IMR-90 (cell line): Measurements from ENCODE around the gene LPGAT1. TPM values are rescaled to one million over a fixed set of nuclear protein-coding genes. Genes with fewer than 3 reads are reported as not detected.
A peak's percentile ranks its signal among the peaks of the same experiment; 100 is the strongest.

Source experiments
- ATAC-seq: fragments of 200-7000 bp; cut with Tn5 transposase; 2 replicates; pipeline ENCODE4 v1.9.1; 2020; ENCODE audit warnings: low read depth, mild to moderate bottlenecking, moderate library complexity
- BruUV-seq: library from RNA; stranded (reverse); fragments of 400-500 nt; replicated peaks from 2 replicates; lab custom pipeline; 2021; lab: Mats Ljungman, UMichigan
- CTCF ChIA-PET: fragments of 300-600 bp; formaldehyde crosslinking; extraction: SDS; loops from one replicate; lab custom pipeline; 2021; ENCODE audit warnings: antibody characterized with exemption; lab: Yijun Ruan, JAX
- POLR2A ChIA-PET: fragments of 300-600 bp; sonication (Branson Sonifier 250); formaldehyde crosslinking; loops from one replicate; lab custom pipeline; 2022; ENCODE audit warnings: antibody characterized with exemption; ENCODE audit not compliant: unreplicated experiment; lab: Charles Lee
- DNase-seq: peaks from one replicate; pipeline ENCODE4 v3.0.0; 2013
- H2AFZ ChIP-seq: replicated peaks from 2 replicates; pipeline ENCODE3; 2013; ENCODE audit warnings: low read length, mild to moderate bottlenecking; ENCODE audit not compliant: poor library complexity
- H2AK5ac ChIP-seq: 2 replicates; pipeline ENCODE4 v1.6.1; 2013; ENCODE audit warnings: low read depth, low read length, inconsistent platforms
- H2AK9ac ChIP-seq: replicated peaks from 2 replicates; pipeline ENCODE3; 2013; ENCODE audit warnings: mild to moderate bottlenecking, low read depth, low read length, moderate library complexity; ENCODE audit not compliant: poor library complexity
- H2BK120ac ChIP-seq: 2 replicates; pipeline ENCODE4 v1.6.1; 2013; ENCODE audit warnings: low read depth, low read length, inconsistent platforms
- H2BK15ac ChIP-seq: 3 replicates; pipeline ENCODE4 v1.6.1; 2013; ENCODE audit warnings: low read depth, low read length, inconsistent platforms
- H2BK20ac ChIP-seq: 2 replicates; pipeline ENCODE4 v1.6.1; 2013; ENCODE audit warnings: low read depth, mild to moderate bottlenecking, inconsistent platforms, low read length, moderate library complexity
- H2BK5ac ChIP-seq: 2 replicates; pipeline ENCODE4 v1.6.1; 2013; ENCODE audit warnings: mild to moderate bottlenecking, low read depth, low read length, inconsistent platforms; ENCODE audit not compliant: poor library complexity, severe bottlenecking
- H3K14ac ChIP-seq: replicated peaks from 2 replicates; pipeline ENCODE4 v1.6.1; 2013; ENCODE audit warnings: low read depth, low read length, inconsistent platforms
- H3K18ac ChIP-seq: 2 replicates; pipeline ENCODE4 v1.6.1; 2013; ENCODE audit warnings: low read depth, low read length, control low read depth
- H3K23ac ChIP-seq: 2 replicates; pipeline ENCODE4 v1.6.1; 2013; ENCODE audit warnings: low read depth, low read length, inconsistent platforms
- H3K27ac ChIP-seq: 2 replicates; pipeline ENCODE4 v1.5.1; 2013; ENCODE audit warnings: mild to moderate bottlenecking, control low read depth, low read length; ENCODE audit not compliant: insufficient read depth
- H3K27me3 ChIP-seq: 2 replicates; pipeline ENCODE4 v1.6.1; 2013; ENCODE audit warnings: low read length; ENCODE audit not compliant: control insufficient read depth, insufficient read depth
- H3K36me3 ChIP-seq: 2 replicates; pipeline ENCODE4 v1.6.1; 2013; ENCODE audit warnings: low read length, mixed read lengths; ENCODE audit not compliant: control insufficient read depth, insufficient read depth
- H3K4ac ChIP-seq: 2 replicates; pipeline ENCODE4 v1.6.1; 2013; ENCODE audit warnings: low read depth, low read length, inconsistent platforms
- H3K4me1 ChIP-seq: 2 replicates; pipeline ENCODE4 v1.6.1; 2013; ENCODE audit warnings: low read length, mixed read lengths; ENCODE audit not compliant: control insufficient read depth, insufficient read depth
- H3K4me2 ChIP-seq: 2 replicates; pipeline ENCODE4 v1.6.1; 2013; ENCODE audit warnings: low read depth, mild to moderate bottlenecking, control low read depth, low read length, moderate library complexity
- H3K4me3 ChIP-seq: 2 replicates; pipeline ENCODE4 v1.5.1; 2013; ENCODE audit warnings: low read depth, mild to moderate bottlenecking, control low read depth, low read length, moderate library complexity; ENCODE audit not compliant: insufficient read depth
- H3K56ac ChIP-seq: 2 replicates; pipeline ENCODE4 v1.6.1; 2013; ENCODE audit warnings: low read length, inconsistent platforms; ENCODE audit not compliant: insufficient read depth; ENCODE audit errors: extremely low read depth
- H3K79me1 ChIP-seq, 2 experiments: 2 replicates each; pipeline ENCODE4 v1.6.1; 2013; ENCODE audit warnings: low read length in 2 of 2, inconsistent platforms in 1 of 2, low read depth in 1 of 2
- H3K9ac ChIP-seq: 2 replicates; pipeline ENCODE4 v1.6.1; 2013; ENCODE audit warnings: low read depth, low read length, control low read depth
- H3K9me1 ChIP-seq: 2 replicates; pipeline ENCODE4 v1.6.1; 2013; ENCODE audit warnings: low read length, inconsistent platforms; ENCODE audit not compliant: insufficient read depth
- H3K9me3 ChIP-seq: 2 replicates; pipeline ENCODE4 v1.6.1; 2013; ENCODE audit warnings: low read length; ENCODE audit not compliant: control insufficient read depth, insufficient read depth
- H4K20me1 ChIP-seq: 2 replicates; pipeline ENCODE4 v1.6.1; 2013; ENCODE audit warnings: low read length, inconsistent platforms; ENCODE audit not compliant: insufficient read depth
- H4K5ac ChIP-seq: 2 replicates; pipeline ENCODE4 v1.6.1; 2013; ENCODE audit warnings: mild to moderate bottlenecking, low read depth, low read length, control low read depth
- H4K8ac ChIP-seq, 2 experiments: 2 replicates each; pipeline ENCODE4 v1.6.1; 2013; ENCODE audit warnings: low read depth in 2 of 2, low read length in 2 of 2, control low read depth in 1 of 2, inconsistent platforms in 1 of 2
- H4K91ac ChIP-seq: 2 replicates; pipeline ENCODE4 v1.6.1; 2013; ENCODE audit warnings: low read depth, low read length, inconsistent platforms; ENCODE audit not compliant: insufficient read depth
- CEBPB ChIP-seq: IDR thresholded peaks from 2 replicates; pipeline ENCODE4 v1.6.1; 2012; ENCODE audit warnings: low read depth, low read length, improper control_type of control experiment
- CHD1 ChIP-seq: IDR thresholded peaks from 2 replicates; pipeline ENCODE4 v1.6.1; 2012; ENCODE audit warnings: low read depth, low read length, improper control_type of control experiment
- FOS ChIP-seq: fragments of 150-350 bp; IDR thresholded peaks from 2 replicates; pipeline ENCODE4 v1.6.1; 2016; ENCODE audit warnings: low read depth, low read length
- MAFK ChIP-seq: IDR thresholded peaks from 2 replicates; pipeline ENCODE4 v1.6.1; 2012; ENCODE audit warnings: low read depth, low read length, improper control_type of control experiment
- MXI1 ChIP-seq: IDR thresholded peaks from 2 replicates; pipeline ENCODE4 v1.6.1; 2012; ENCODE audit warnings: low read depth, mild to moderate bottlenecking, low read length, moderate library complexity, borderline replicate concordance
- NFE2L2 ChIP-seq: fragments of 150-350 bp; IDR thresholded peaks from 2 replicates; pipeline ENCODE4 v1.6.1; 2016; ENCODE audit warnings: low read depth, mild to moderate bottlenecking, low read length
- RAD21 ChIP-seq: IDR thresholded peaks from 2 replicates; pipeline ENCODE4 v1.6.1; 2012; ENCODE audit warnings: low read length, improper control_type of control experiment
- RCOR1 ChIP-seq: IDR thresholded peaks from 2 replicates; pipeline ENCODE4 v1.6.1; 2012; ENCODE audit warnings: mild to moderate bottlenecking, low read length, improper control_type of control experiment; ENCODE audit not compliant: insufficient replicate concordance
- WGBS, 2 experiments: methylation state at CpG; one replicate each; pipeline versions ENCODE4 v1.1.5 to v1.1.7; 2013; ENCODE audit warnings: missing lambda C conversion rate in 2 of 2; ENCODE audit not compliant: insufficient read length in 1 of 2; ENCODE audit errors: extremely low coverage in 2 of 2; 5-methylcytosine and 5-hydroxymethylcytosine counted together
- dilution Hi-C: fragments of 300-500 bp; cut with HindIII; formaldehyde crosslinking; loops from one replicate; pipeline ENCODE4 v1.14.3; 2018; ENCODE audit warnings: low sequenced_read_pairs; ENCODE audit not compliant: unreplicated experiment
- in situ Hi-C: fragments of 300-500 bp; cut with MboI; formaldehyde crosslinking; loops from 3 replicates; pipeline ENCODE4 v1.14.3; 2019; ENCODE audit warnings: low sequenced_read_pairs, inconsistent platforms, mixed read lengths
- intact Hi-C: fragments of 100-400 bp; cut with micrococcal nuclease; formaldehyde crosslinking; loops from 2 replicates; pipeline ENCODE4 v1.10.0; 2022
- polyA plus RNA-seq, 3 experiments: library from polyadenylated mRNA; depleted of rRNA; stranded (reverse); fragments of >200 nt; gene quantifications; 2 replicates each; pipeline ENCODE4 v1.2.3, GENCODE V29; 2012; ENCODE audit warnings: low replicate concordance in 1 of 3
- total RNA-seq: library from RNA; depleted of rRNA; stranded (reverse); fragments of >200 nt; gene quantifications from 2 replicates; pipeline ENCODE4 v1.2.3, GENCODE V29; 2012

The LPGAT1 gene
- total and polyA plus RNA-seq, 2 of the 4 experiments (the other 2 are of a cell fraction): 6.7 to 13.6 TPM

- in situ Hi-C loops (no loop called here), intact Hi-C loops (no loop called here), dilution Hi-C loops (no loop called here)
- no peak overlapping the region for H3K56ac ChIP-seq
- H2AFZ ChIP-seq: no peak overlapping the region
- H3K79me1 ChIP-seq: no peaks in the 10 kb centered on the region
- H3K4ac ChIP-seq: no peak overlapping the region
- no peaks in the 10 kb centered on the region for H3K9me3 ChIP-seq
- no peak overlapping the region for H3K18ac ChIP-seq
- no peak overlapping the region for H2BK5ac ChIP-seq
- WGBS, 2 experiments: 75% methylated on average over 7 of the region's 10 CpGs; no CpG with 5 or more reads in 1 of the 2 experiments
- H3K9ac ChIP-seq: no peak overlapping the region
- no peak overlapping the region for H2BK120ac ChIP-seq
- no peak overlapping the region for H4K91ac ChIP-seq
- H3K4me3 ChIP-seq: no peak overlapping the region
- no peak overlapping the region for H2AK5ac ChIP-seq
- ChIA-PET POLR2A (no interaction called here), CTCF (no interaction called here)
- H3K36me3 ChIP-seq: no peaks in the 10 kb centered on the region
- H3K4me2 ChIP-seq: no peak overlapping the region
- no peak overlapping the region for H4K8ac ChIP-seq
- no peaks in the 10 kb centered on the region for H3K9me1 ChIP-seq
- H4K5ac ChIP-seq: no peak overlapping the region
- H3K27ac ChIP-seq: no peak overlapping the region
- no peaks in the 10 kb centered on the region for H4K20me1 ChIP-seq
- no peaks in the 10 kb centered on the region for H3K4me1 ChIP-seq
- no peak overlapping the region for H2BK15ac ChIP-seq
- no peak for ATAC-seq
- no peak overlapping the region for H3K14ac ChIP-seq
- no peak overlapping the region for H3K23ac ChIP-seq
- no peak for TF ChIP-seq RCOR1
- no peak for TF ChIP-seq FOS
- TF ChIP-seq RAD21: no peak
- TF ChIP-seq CHD1: no peak
- TF ChIP-seq MXI1: no peak
- no peak for TF ChIP-seq MAFK
- TF ChIP-seq CEBPB: peak; percentile 12; the same call in 1 of the 2 replicates
- TF ChIP-seq NFE2L2: no peak
- no peaks in the 10 kb centered on the region for H3K27me3 ChIP-seq
- no peak overlapping the region for H2BK20ac ChIP-seq
- no peak for DNase-seq
- H2AK9ac ChIP-seq: no peak overlapping the region
- BruUV-seq: no TSS peak
Observed at GRCh38 chr1:211713231-211713630, 117.3 kb downstream of the LPGAT1 start.
